Osteoblast (primary cell): Measurements from ENCODE around the gene ATRAID. TPM values are rescaled to one million over a fixed set of nuclear protein-coding genes. Genes with fewer than 3 reads are reported as not detected.

Experiments used
- DNase-seq: peaks from one replicate; pipeline ENCODE4 v3.0.0; 2011; ENCODE audit warnings: low spot score, mixed read lengths; ENCODE audit not compliant: insufficient read length; ENCODE audit errors: missing footprints
- H2AFZ ChIP-seq: 2 replicates; pipeline ENCODE4 v1.6.0; 2011; ENCODE audit warnings: mild to moderate bottlenecking, low read length
- H3K27ac ChIP-seq: 2 replicates; pipeline ENCODE4 v1.5.1; 2011; ENCODE audit warnings: mild to moderate bottlenecking, low read depth, low read length, moderate library complexity
- H3K27me3 ChIP-seq: 2 replicates; pipeline ENCODE4 v1.6.0; 2012; ENCODE audit warnings: mild to moderate bottlenecking, control low read depth, inconsistent platforms, low read length, moderate library complexity; ENCODE audit not compliant: insufficient read depth
- H3K36me3 ChIP-seq: 2 replicates; pipeline ENCODE4 v1.5.1; 2011; ENCODE audit warnings: mild to moderate bottlenecking, low read length, control low read depth, moderate library complexity; ENCODE audit not compliant: insufficient read depth
- H3K4me1 ChIP-seq: 2 replicates; pipeline ENCODE4 v1.5.1; 2011; ENCODE audit warnings: mild to moderate bottlenecking, low read length, control low read depth, moderate library complexity; ENCODE audit not compliant: insufficient read depth
- H3K4me2 ChIP-seq: 2 replicates; pipeline ENCODE4 v1.6.0; 2011; ENCODE audit warnings: mild to moderate bottlenecking, low read length; ENCODE audit not compliant: insufficient read depth
- H3K4me3 ChIP-seq: fragments of 200-600 bp; sonication (generic); 3 replicates; pipeline ENCODE4 v1.5.1; 2012; ENCODE audit warnings: mild to moderate bottlenecking, low read length, inconsistent platforms; ENCODE audit not compliant: insufficient read depth
- H3K79me2 ChIP-seq: 2 replicates; pipeline ENCODE4 v1.6.0; 2012; ENCODE audit warnings: mild to moderate bottlenecking, low read length, control low read depth, inconsistent platforms; ENCODE audit not compliant: insufficient read depth
- H3K9me3 ChIP-seq: 2 replicates; pipeline ENCODE4 v1.5.1; 2011; ENCODE audit warnings: low read depth, low read length, control low read depth
- H4K20me1 ChIP-seq: 2 replicates; pipeline ENCODE4 v1.6.0; 2012; ENCODE audit warnings: mild to moderate bottlenecking, low read length, control low read depth; ENCODE audit not compliant: insufficient read depth
- total RNA-seq: library from RNA; depleted of rRNA; stranded (reverse); fragments of >200 nt; gene quantifications from 2 replicates; pipeline ENCODE4 v1.2.3, GENCODE V29; 2012
- TF ChIP-seq, protein P1 (sequence below): IDR thresholded peaks from 2 replicates; pipeline ENCODE4 v1.5.1; 2011; ENCODE audit warnings: mild to moderate bottlenecking, low read depth, low read length, moderate library complexity; ENCODE audit errors: extremely low read depth

The ATRAID gene
- total RNA-seq, 1 donor = 198 TPM

DNA sequence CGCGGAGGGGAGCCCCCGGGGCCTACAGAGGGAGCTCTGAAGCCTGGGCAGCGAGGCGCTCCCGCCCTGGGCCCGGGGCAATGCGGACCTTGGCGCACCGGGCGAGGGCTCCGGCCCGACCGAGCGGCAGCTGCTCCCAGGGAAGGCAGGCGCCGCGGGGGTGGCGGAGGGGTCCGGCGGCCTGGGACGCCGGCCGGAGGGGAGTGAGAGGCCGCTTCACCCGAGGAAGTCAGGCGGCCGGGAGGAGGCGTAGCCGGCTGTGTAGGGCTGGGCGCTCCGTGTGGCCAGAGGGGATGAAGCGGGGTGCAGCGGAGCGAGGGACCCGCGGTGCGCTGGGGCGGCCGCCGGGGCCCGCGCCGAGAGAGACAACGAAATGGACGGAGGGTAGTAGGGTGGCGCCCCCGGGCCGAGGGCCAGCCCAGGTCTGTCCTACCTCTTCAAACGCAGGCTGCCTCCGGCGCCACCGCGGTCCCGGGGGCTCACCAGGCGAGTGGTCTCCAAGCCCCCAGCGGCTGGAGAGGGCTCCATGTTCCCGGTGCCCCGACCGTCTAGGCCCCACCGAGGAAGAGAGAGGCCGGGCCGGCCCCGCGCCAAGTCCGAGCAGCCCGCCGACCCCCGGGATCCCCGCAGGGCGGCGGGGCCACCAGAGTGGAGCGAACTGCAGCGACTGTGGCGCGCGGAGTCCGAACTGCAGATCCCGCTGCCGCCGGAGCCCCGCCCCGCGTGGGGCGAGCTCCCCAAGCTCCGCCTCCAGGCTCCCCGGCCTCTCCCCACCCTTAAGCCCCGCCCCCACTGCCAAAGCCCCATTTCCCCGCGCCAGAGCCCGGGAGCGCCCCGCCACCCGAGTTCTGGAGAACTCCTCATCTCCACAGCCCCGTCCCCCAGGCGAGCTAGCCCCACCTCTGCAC lies 50.8 kb downstream of the ATRAID start, which contains the start of gene SLC30A3:
Gene SLC30A3, minus strand, starts transcription at position 669 of the 908 bp plus-strand sequence. Its CDS starts 141 bp downstream, at position 528.
- no peaks in the 10 kb centered on the region for H3K9me3 ChIP-seq
- H3K79me2 ChIP-seq = no peaks in the 10 kb centered on the region
- peaks cover 77% of the 10 kb centered on the region for H3K27me3 ChIP-seq
- no peak within 1 kb of the TSS for H3K27ac ChIP-seq
- peak; percentile 97 for DNase-seq
- H4K20me1 ChIP-seq = peaks cover 2% of the 10 kb centered on the region
- H3K4me3 ChIP-seq = peak within 1 kb of the TSS; percentile 57
- no peaks in the 10 kb centered on the region for H3K4me1 ChIP-seq
- no peak within 1 kb of the TSS for H2AFZ ChIP-seq
- H3K36me3 ChIP-seq = no peaks in the 10 kb centered on the region
- TF ChIP-seq, protein P1, sequence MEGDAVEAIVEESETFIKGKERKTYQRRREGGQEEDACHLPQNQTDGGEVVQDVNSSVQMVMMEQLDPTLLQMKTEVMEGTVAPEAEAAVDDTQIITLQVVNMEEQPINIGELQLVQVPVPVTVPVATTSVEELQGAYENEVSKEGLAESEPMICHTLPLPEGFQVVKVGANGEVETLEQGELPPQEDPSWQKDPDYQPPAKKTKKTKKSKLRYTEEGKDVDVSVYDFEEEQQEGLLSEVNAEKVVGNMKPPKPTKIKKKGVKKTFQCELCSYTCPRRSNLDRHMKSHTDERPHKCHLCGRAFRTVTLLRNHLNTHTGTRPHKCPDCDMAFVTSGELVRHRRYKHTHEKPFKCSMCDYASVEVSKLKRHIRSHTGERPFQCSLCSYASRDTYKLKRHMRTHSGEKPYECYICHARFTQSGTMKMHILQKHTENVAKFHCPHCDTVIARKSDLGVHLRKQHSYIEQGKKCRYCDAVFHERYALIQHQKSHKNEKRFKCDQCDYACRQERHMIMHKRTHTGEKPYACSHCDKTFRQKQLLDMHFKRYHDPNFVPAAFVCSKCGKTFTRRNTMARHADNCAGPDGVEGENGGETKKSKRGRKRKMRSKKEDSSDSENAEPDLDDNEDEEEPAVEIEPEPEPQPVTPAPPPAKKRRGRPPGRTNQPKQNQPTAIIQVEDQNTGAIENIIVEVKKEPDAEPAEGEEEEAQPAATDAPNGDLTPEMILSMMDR = no peak
- peak within 1 kb of the TSS; percentile 56 for H3K4me2 ChIP-seq

DNA sequence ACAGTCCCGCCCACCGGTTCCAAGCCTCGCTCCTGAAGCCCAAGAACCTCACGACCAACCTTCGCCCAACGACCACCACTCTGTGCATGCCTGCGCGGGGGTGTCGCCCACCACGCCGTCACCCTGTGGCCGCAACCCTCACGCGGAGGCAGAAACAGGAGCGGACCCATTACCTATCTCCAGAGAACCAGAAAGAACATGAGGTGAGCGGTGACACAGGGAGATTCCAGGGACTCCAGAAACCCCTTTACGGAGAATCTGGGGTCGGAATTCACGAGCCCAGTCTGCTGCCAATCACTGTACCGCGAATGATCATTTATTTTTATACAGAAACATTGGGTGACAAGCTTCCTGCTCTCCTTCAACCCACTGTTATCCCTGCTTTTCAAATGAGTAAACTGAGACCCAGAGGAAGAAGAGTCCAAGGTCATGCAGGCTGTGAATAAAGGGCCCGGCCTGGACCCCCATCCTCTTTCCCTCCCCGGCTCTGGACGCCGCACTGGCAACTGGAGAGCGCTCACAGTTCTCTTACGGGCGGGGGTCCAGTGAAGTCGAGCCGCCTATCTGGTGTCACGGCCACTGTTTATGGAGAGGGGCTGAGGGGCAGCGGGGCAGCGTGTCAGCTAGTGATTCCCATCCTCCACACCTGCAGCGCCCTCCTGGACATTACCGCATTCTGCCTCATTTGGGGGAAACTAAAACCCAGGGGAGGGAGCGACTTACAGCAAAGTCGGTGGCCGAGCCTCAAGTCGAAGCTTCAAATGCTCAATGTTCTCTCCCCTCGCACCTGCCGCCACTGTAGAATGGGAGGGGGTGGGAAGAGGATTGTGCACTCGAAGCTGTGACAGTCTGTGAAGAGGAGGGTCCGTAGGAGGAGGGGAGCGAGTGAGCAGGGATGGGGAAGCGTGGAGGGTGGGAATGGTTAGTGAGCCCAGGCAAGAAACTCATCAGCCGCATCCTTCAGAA lies 51.7 kb downstream of the ATRAID start:
- peaks cover 83% of the 10 kb centered on the region for H3K27me3 ChIP-seq
- peak overlapping the region; percentile 57 for H3K4me3 ChIP-seq
- H3K79me2 ChIP-seq = no peaks in the 10 kb centered on the region
- H3K27ac ChIP-seq = no peak overlapping the region
- H2AFZ ChIP-seq = no peak overlapping the region
- H3K36me3 ChIP-seq = no peaks in the 10 kb centered on the region
- H3K4me1 ChIP-seq = no peaks in the 10 kb centered on the region
- H3K4me2 ChIP-seq = peak overlapping the region; percentile 56
- no peaks in the 10 kb centered on the region for H3K9me3 ChIP-seq
- H4K20me1 ChIP-seq = peaks cover 2% of the 10 kb centered on the region
- TF ChIP-seq, protein P1 = no peak
- DNase-seq = peak; percentile 84

DNA sequence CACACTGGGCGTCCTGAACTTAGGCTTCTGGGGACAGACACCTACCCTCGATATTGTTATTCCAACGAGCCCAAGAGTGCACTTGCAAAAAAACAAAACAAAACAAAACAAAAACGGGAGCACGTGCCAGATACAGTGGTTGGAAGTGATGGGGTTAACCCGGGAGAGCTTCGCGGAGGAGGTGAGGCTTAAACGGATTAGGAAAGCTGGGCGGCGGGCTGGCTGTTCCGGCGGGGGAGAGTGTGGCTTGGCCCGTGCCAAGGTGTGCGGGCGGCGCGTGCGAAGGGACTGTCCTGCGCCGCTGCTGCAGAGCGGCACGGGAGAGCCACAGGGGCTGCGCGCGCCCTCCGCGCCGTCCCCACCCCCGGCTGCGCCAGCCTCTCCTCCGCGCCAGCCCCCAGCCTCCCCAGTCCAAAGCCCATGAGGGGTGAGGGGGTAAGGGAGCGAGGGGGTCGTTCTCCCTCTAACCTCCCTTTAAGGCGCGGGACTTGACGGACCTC lies 52.5 kb downstream of the ATRAID start:
- TF ChIP-seq, protein P1 = no peak
- Histone ChIP-seq H3K9me3 (no peaks in the 10 kb centered on the region), H2AFZ (no peak overlapping the region), H4K20me1 (peaks cover 2% of the 10 kb centered on the region), H3K79me2 (no peaks in the 10 kb centered on the region), H3K36me3 (no peaks in the 10 kb centered on the region), H3K4me1 (no peaks in the 10 kb centered on the region), H3K4me2 (no peak overlapping the region), H3K27ac (no peak overlapping the region), H3K27me3 (peaks cover 88% of the 10 kb centered on the region), H3K4me3 (no peak overlapping the region)
- DNase-seq = peak; percentile 77
